ENCODE results near the gene CSAD. TPM values are rescaled to one million over a fixed set of nuclear protein-coding genes. Genes with fewer than 3 reads are reported as not detected.

Gene CSAD
- total RNA-seq, 1 experiment from 2014 or later: 11.5 TPM

DNA sequence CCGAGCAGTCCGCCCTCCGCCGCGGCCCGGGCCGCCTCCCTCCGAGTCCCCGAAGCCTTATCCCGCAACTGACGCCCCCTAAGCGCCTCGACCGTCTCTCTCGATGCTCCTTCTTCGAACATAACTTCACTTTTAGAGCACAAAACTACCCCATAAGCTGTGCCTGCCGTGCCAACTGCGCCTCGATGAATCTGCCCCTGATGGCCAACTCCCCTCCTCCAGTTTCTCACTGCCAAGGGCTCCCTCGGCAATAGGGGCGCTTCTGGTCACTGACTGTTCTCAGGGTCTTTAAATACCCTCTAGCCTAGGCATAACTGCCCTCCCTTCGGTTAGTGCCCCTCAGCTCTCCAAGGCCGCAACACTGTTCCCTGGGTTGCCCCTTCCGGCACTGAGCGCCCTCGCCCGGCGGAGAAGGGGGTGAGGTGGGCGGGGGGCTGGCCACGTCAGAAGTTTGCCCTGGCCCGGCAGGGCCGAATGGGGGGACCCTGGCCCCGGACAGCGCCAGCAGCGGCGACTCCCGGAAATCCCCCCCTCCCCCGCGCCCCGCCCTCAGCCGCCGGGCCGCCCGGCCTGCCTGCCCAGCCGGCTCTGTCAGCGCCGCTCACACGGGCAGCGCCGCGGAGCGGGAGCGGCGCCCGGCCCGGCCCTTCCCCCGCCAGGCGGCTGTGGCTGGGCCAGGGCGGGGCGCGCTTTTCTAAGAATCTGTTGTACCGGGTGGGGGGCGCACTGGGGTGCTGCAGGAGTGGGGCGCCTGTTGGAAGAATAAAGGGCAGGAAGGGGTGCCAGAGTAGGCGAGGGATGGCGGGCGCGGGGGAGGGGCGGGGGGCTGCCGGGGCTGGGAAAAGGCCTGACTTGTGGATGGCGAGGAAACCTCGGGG, 40.7 kb upstream of the CSAD start:
- no peaks in the 10 kb centered on the region for H3K9me3 Mint-ChIP-seq
- H3K4me1 Mint-ChIP-seq: peaks cover 72% of the 10 kb centered on the region
- DNase-seq (ENCODE audit: low spot score) (peak; percentile 89), ATAC-seq (peak; percentile 16)
- peak overlapping the region; percentile 90 for H3K4me3 Mint-ChIP-seq
- POLR2A ChIA-PET: interaction anchor here (1.0 to 2.4 kb wide), 2 partner anchors 13 to 20 kb away, joined by 4 to 7 read pairs; no protein-coding TSS in a partner anchor
- TF ChIP-seq, protein P1, sequence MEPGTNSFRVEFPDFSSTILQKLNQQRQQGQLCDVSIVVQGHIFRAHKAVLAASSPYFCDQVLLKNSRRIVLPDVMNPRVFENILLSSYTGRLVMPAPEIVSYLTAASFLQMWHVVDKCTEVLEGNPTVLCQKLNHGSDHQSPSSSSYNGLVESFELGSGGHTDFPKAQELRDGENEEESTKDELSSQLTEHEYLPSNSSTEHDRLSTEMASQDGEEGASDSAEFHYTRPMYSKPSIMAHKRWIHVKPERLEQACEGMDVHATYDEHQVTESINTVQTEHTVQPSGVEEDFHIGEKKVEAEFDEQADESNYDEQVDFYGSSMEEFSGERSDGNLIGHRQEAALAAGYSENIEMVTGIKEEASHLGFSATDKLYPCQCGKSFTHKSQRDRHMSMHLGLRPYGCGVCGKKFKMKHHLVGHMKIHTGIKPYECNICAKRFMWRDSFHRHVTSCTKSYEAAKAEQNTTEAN (CRISPR knock-in tag; IDR thresholded peaks at IDR 0.05): 0 out of 2 replicates have a peak, but pooled peaks have one; percentile 6
- 0 out of 2 replicates have a peak, but pooled peaks have one; percentile 60 for TF ChIP-seq KAT7 (CRISPR knock-in tag; IDR thresholded peaks at IDR 0.05; ENCODE audit: borderline replicate concordance)
- TF ChIP-seq, protein P2, sequence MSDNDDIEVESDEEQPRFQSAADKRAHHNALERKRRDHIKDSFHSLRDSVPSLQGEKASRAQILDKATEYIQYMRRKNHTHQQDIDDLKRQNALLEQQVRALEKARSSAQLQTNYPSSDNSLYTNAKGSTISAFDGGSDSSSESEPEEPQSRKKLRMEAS (CRISPR knock-in tag; IDR thresholded peaks at IDR 0.05): 0 out of 2 replicates have a peak, but pooled peaks have one; percentile 44
- peak; percentile 46; the same call in 1 of the 2 replicates for TF ChIP-seq SP1 (CRISPR knock-in tag; conservative IDR thresholded peaks at IDR 0.05)
- TF ChIP-seq, protein P3, sequence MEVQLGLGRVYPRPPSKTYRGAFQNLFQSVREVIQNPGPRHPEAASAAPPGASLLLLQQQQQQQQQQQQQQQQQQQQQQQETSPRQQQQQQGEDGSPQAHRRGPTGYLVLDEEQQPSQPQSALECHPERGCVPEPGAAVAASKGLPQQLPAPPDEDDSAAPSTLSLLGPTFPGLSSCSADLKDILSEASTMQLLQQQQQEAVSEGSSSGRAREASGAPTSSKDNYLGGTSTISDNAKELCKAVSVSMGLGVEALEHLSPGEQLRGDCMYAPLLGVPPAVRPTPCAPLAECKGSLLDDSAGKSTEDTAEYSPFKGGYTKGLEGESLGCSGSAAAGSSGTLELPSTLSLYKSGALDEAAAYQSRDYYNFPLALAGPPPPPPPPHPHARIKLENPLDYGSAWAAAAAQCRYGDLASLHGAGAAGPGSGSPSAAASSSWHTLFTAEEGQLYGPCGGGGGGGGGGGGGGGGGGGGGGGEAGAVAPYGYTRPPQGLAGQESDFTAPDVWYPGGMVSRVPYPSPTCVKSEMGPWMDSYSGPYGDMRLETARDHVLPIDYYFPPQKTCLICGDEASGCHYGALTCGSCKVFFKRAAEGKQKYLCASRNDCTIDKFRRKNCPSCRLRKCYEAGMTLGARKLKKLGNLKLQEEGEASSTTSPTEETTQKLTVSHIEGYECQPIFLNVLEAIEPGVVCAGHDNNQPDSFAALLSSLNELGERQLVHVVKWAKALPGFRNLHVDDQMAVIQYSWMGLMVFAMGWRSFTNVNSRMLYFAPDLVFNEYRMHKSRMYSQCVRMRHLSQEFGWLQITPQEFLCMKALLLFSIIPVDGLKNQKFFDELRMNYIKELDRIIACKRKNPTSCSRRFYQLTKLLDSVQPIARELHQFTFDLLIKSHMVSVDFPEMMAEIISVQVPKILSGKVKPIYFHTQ (CRISPR knock-in tag; IDR thresholded peaks at IDR 0.05): no peak
- TF ChIP-seq, protein P4, sequence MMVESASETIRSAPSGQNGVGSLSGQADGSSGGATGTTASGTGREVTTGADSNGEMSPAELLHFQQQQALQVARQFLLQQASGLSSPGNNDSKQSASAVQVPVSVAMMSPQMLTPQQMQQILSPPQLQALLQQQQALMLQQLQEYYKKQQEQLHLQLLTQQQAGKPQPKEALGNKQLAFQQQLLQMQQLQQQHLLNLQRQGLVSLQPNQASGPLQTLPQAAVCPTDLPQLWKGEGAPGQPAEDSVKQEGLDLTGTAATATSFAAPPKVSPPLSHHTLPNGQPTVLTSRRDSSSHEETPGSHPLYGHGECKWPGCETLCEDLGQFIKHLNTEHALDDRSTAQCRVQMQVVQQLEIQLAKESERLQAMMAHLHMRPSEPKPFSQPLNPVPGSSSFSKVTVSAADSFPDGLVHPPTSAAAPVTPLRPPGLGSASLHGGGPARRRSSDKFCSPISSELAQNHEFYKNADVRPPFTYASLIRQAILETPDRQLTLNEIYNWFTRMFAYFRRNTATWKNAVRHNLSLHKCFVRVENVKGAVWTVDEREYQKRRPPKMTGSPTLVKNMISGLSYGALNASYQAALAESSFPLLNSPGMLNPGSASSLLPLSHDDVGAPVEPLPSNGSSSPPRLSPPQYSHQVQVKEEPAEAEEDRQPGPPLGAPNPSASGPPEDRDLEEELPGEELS (CRISPR knock-in tag; IDR thresholded peaks at IDR 0.05): peak; percentile 69; the same call in 1 of the 2 replicates
- TF ChIP-seq, protein P5, sequence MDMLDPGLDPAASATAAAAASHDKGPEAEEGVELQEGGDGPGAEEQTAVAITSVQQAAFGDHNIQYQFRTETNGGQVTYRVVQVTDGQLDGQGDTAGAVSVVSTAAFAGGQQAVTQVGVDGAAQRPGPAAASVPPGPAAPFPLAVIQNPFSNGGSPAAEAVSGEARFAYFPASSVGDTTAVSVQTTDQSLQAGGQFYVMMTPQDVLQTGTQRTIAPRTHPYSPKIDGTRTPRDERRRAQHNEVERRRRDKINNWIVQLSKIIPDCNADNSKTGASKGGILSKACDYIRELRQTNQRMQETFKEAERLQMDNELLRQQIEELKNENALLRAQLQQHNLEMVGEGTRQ (CRISPR knock-in tag; IDR thresholded peaks at IDR 0.05): peak; percentile 0; the same call in 1 of the 2 replicates
- TF ChIP-seq, protein P6, sequence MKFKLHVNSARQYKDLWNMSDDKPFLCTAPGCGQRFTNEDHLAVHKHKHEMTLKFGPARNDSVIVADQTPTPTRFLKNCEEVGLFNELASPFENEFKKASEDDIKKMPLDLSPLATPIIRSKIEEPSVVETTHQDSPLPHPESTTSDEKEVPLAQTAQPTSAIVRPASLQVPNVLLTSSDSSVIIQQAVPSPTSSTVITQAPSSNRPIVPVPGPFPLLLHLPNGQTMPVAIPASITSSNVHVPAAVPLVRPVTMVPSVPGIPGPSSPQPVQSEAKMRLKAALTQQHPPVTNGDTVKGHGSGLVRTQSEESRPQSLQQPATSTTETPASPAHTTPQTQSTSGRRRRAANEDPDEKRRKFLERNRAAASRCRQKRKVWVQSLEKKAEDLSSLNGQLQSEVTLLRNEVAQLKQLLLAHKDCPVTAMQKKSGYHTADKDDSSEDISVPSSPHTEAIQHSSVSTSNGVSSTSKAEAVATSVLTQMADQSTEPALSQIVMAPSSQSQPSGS (CRISPR knock-in tag; IDR thresholded peaks at IDR 0.05; ENCODE audit: borderline replicate concordance, low read depth): no peak
- no peak for TF ChIP-seq NFATC4 (CRISPR knock-in tag; IDR thresholded peaks at IDR 0.05)
- TF ChIP-seq SMAD4 (CRISPR knock-in tag; IDR thresholded peaks at IDR 0.05): no peak
- H3K36me3 Mint-ChIP-seq: no peaks in the 10 kb centered on the region
- H3K27ac Mint-ChIP-seq: peak overlapping the region; percentile 98
- CTCF ChIA-PET: interaction anchor here (0.6 to 2.7 kb wide), 11 partner anchors 9 to 167 kb away, joined by 3 to 15 read pairs (median 11); partner anchors contain the start of gene ESPL1
- H3K27me3 Mint-ChIP-seq (ENCODE audit: low read depth): peaks cover 7% of the 10 kb centered on the region; the same call in 1 of the 2 replicates

DNA sequence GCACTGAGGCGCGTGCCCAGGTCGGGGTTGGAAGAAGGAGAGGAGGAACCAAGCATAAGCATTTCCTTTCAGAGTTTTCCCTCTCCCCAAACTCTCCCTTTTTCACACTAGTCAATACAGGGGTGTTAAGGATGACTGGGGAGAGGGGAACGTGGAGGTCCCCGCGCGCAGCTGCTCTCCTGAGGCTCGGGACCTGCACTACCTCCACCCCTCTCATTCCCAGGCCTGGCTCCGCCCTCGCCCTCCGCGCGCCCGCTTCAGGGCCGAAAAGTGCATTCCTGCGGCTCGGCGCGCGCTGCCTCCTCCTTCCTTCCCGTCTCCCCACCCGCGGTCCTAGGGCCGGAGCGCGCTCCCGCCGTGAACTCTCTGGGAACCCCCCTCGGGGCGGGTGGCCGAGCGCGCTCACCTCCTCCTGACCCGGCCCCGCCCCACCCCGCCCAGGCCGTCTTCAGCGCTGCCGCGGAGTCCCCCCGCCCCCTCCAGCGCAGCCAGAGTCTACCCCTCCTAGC, 40.0 kb upstream of the CSAD start:
- peaks cover 75% of the 10 kb centered on the region for H3K4me1 Mint-ChIP-seq
- TF ChIP-seq ESRRA (CRISPR knock-in tag; IDR thresholded peaks at IDR 0.05; ENCODE audit: borderline replicate concordance): no peak
- TF ChIP-seq ZNF138 (CRISPR knock-in tag; conservative IDR thresholded peaks at IDR 0.05): no peak
- no peak for TF ChIP-seq NR3C1 (CRISPR knock-in tag; conservative IDR thresholded peaks at IDR 0.05; ENCODE audit: low read depth)
- TF ChIP-seq, protein P7, sequence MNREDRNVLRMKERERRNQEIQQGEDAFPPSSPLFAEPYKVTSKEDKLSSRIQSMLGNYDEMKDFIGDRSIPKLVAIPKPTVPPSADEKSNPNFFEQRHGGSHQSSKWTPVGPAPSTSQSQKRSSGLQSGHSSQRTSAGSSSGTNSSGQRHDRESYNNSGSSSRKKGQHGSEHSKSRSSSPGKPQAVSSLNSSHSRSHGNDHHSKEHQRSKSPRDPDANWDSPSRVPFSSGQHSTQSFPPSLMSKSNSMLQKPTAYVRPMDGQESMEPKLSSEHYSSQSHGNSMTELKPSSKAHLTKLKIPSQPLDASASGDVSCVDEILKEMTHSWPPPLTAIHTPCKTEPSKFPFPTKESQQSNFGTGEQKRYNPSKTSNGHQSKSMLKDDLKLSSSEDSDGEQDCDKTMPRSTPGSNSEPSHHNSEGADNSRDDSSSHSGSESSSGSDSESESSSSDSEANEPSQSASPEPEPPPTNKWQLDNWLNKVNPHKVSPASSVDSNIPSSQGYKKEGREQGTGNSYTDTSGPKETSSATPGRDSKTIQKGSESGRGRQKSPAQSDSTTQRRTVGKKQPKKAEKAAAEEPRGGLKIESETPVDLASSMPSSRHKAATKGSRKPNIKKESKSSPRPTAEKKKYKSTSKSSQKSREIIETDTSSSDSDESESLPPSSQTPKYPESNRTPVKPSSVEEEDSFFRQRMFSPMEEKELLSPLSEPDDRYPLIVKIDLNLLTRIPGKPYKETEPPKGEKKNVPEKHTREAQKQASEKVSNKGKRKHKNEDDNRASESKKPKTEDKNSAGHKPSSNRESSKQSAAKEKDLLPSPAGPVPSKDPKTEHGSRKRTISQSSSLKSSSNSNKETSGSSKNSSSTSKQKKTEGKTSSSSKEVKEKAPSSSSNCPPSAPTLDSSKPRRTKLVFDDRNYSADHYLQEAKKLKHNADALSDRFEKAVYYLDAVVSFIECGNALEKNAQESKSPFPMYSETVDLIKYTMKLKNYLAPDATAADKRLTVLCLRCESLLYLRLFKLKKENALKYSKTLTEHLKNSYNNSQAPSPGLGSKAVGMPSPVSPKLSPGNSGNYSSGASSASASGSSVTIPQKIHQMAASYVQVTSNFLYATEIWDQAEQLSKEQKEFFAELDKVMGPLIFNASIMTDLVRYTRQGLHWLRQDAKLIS (CRISPR knock-in tag; IDR thresholded peaks at IDR 0.05; ENCODE audit: borderline replicate concordance): no peak
- peak; percentile 48; the same call in 1 of the 2 replicates for TF ChIP-seq TEAD4 (CRISPR knock-in tag; IDR thresholded peaks at IDR 0.05)
- TF ChIP-seq CBFB (CRISPR knock-in tag; IDR thresholded peaks at IDR 0.05; ENCODE audit: low read depth): no peak
- TF ChIP-seq, protein P8, sequence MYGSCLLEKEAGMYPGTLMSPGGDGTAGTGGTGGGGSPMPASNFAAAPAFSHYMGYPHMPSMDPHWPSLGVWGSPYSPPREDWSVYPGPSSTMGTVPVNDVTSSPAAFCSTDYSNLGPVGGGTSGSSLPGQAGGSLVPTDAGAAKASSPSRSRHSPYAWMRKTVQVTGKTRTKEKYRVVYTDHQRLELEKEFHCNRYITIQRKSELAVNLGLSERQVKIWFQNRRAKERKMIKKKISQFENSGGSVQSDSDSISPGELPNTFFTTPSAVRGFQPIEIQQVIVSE (CRISPR knock-in tag; IDR thresholded peaks at IDR 0.05; ENCODE audit: borderline replicate concordance): no peak

More for the DNA sequence above, 40.0 kb upstream of the CSAD start:
- peak overlapping the region; percentile 90 for H3K4me3 Mint-ChIP-seq
- H3K27me3 Mint-ChIP-seq (ENCODE audit: low read depth): peaks cover 7% of the 10 kb centered on the region; the same call in 1 of the 2 replicates
- H3K27ac Mint-ChIP-seq: peak overlapping the region; percentile 98
- peak; percentile 94 for DNase-seq (ENCODE audit: low spot score)
- ChIA-PET CTCF (interaction anchor here (0.6 to 2.7 kb wide), 20 partner anchors 8 to 201 kb away, joined by 3 to 15 read pairs (median 7); partner anchors contain the start of genes ESPL1, PFDN5 and SP1), POLR2A (interaction anchor here (0.9 to 2.4 kb wide), 6 partner anchors 10 to 40 kb away, joined by 3 to 7 read pairs (median 6); partner anchors contain the start of genes CSAD and ZNF740)
- no peaks in the 10 kb centered on the region for H3K9me3 Mint-ChIP-seq
- peak; percentile 38 for ATAC-seq
- no peaks in the 10 kb centered on the region for H3K36me3 Mint-ChIP-seq

All from WTC11 (cell line).